SK-N-MC (cell line): ENCODE data around the gene TFPT.

ENCODE experiments used
- EZH2 ChIP-seq: fragments of 200-600 bp; sonication (generic); IDR thresholded peaks from one replicate; pipeline ENCODE4 v1.6.1; 2017; ENCODE audit warnings: antibody characterized with exemption
- FOXP2 ChIP-seq: optimal IDR thresholded peaks from 2 replicates; pipeline ENCODE3; 2011; ENCODE audit warnings: mild to moderate bottlenecking, moderate library complexity; ENCODE audit not compliant: insufficient read depth; ENCODE audit errors: extremely low read length, control extremely low read depth
- POLR2AphosphoS5 ChIP-seq: IDR thresholded peaks from 2 replicates; pipeline ENCODE4 v1.6.1; 2012; ENCODE audit warnings: mild to moderate bottlenecking, low read depth, low read length, borderline replicate concordance

GRCh38 chr19:54145541-54146158 is 30.2 kb upstream of the TFPT start:
- TF ChIP-seq POLR2AphosphoS5 = no peak
- no peak for TF ChIP-seq EZH2
- TF ChIP-seq FOXP2 = no peak
